SK-N-MC (cell line): ENCODE measurements around the gene MRGPRF.

Experiments
- EZH2 ChIP-seq: fragments of 200-600 bp; sonication (generic); IDR thresholded peaks from one replicate; pipeline ENCODE4 v1.6.1; 2017; ENCODE audit warnings: antibody characterized with exemption
- FOXP2 ChIP-seq: optimal IDR thresholded peaks from 2 replicates; pipeline ENCODE3; 2011; ENCODE audit warnings: mild to moderate bottlenecking, moderate library complexity; ENCODE audit not compliant: insufficient read depth; ENCODE audit errors: extremely low read length, control extremely low read depth
- POLR2AphosphoS5 ChIP-seq: IDR thresholded peaks from 2 replicates; pipeline ENCODE4 v1.6.1; 2012; ENCODE audit warnings: mild to moderate bottlenecking, low read depth, low read length, borderline replicate concordance

- TF ChIP-seq FOXP2 (no peak), EZH2 (no peak), POLR2AphosphoS5 (no peak)
Observed at GRCh38 chr11:68970921-68971636, 42.0 kb downstream of the MRGPRF start.
